ENCODE measurements around the gene SLFN12. TPM values are rescaled to one million over a fixed set of nuclear protein-coding genes. Genes with fewer than 3 reads are reported as not detected.
"Not testable (repeated sequence)": the region's sequence is repeated elsewhere in the genome, so short reads cannot be mapped to it uniquely, and the experiment has no call there.

SLFN12 gene
- total RNA-seq, 2 experiments from 2014 or later = 5.4 TPM

DNA sequence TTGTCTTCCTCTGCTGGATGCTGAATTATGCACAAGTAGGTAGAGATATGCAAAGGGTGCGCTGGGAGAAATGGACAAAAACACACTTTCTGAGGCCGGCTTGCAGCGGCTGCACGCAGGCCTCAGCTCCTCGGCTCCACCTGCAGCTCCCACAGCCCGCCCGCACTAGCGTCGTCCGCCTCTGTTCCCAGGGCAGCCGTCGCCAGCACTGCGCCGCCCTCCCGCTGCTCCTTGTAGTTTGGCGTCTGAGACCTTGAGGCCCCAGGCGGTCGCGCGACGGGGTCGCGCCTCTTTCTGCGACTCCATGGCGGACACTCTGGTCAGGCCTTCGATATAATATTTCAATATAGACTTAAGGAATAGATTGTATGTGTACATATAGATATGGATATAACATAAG is 24.8 kb downstream of the SLFN12 start:
- POLR2A ChIA-PET = no interaction called here
- no peak for DNase-seq
- intact Hi-C loops (cut with DNase I, micrococcal nuclease) = no loop called here
- Mint-ChIP-seq H3K27ac (no peak overlapping the region), H3K4me3 (no peak overlapping the region), H3K4me1 (peaks cover 4% of the 10 kb centered on the region), H3K9me3 (ENCODE audit: low read depth) (no peaks in the 10 kb centered on the region), H3K36me3 (ENCODE audit: low read depth) (no peaks in the 10 kb centered on the region), H3K27me3 (no peaks in the 10 kb centered on the region)
- no peak for ATAC-seq
- CTCF ChIA-PET = no interaction called here

- POLR2A ChIA-PET = no interaction called here
- DNase-seq (no peak), ATAC-seq (no peak)
- no peaks in the 10 kb centered on the region for H3K27me3 Mint-ChIP-seq
- H3K36me3 Mint-ChIP-seq (ENCODE audit: low read depth) = no peaks in the 10 kb centered on the region
- intact Hi-C loops (cut with DNase I, micrococcal nuclease) = no loop called here
- CTCF ChIA-PET = no interaction called here
- H3K9me3 Mint-ChIP-seq (ENCODE audit: low read depth) = no peaks in the 10 kb centered on the region
- no peak overlapping the region for H3K27ac Mint-ChIP-seq
- H3K4me3 Mint-ChIP-seq = no peak overlapping the region
- peaks cover 4% of the 10 kb centered on the region for H3K4me1 Mint-ChIP-seq
Observed at GRCh38 chr17:35406568-35406967, 25.7 kb downstream of the SLFN12 start.

- no peaks in the 10 kb centered on the region for H3K36me3 Mint-ChIP-seq (ENCODE audit: low read depth)
- H3K27ac Mint-ChIP-seq = no peak overlapping the region
- CTCF ChIA-PET = interaction anchor here (1.1 to 1.6 kb wide), 2 partner anchors 31 to 53 kb away, joined by 3 read pairs; partner anchors contain the start of gene SLFN11
- H3K27me3 Mint-ChIP-seq = no peaks in the 10 kb centered on the region
- intact Hi-C loops (cut with DNase I, micrococcal nuclease) = no loop called here
- POLR2A ChIA-PET = interaction anchor here (0.5 kb wide), 1 partner anchor 355 kb away, joined by 3 read pairs; no protein-coding TSS in a partner anchor
- ATAC-seq = peak; percentile 88
- peaks cover 4% of the 10 kb centered on the region for H3K4me1 Mint-ChIP-seq
- H3K4me3 Mint-ChIP-seq = no peak overlapping the region
- H3K9me3 Mint-ChIP-seq (ENCODE audit: low read depth) = no peaks in the 10 kb centered on the region
- DNase-seq = no peak
Observed at GRCh38 chr17:35404360-35404759, 27.9 kb downstream of the SLFN12 start.

DNA sequence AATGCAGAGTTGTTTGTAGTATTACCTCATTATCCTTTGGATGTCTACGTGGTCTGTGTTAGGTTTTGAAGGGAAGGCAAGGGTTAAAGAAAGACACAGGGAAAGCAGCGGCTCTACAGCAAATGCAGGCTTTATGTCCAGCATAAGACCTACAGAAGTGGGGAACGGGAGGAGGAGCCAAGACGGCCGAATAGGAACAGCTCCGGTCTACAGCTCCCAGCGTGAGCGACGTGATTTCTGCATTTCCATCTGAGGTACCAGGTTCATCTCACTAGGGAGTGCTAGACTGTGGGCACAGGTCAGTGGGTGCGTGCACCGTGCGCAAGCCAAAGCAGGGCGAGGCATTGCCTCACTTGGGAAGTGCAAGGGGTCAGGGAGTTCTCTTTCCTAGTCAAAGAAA is 38.5 kb downstream of the SLFN12 start:
- H3K4me3 Mint-ChIP-seq; intact Hi-C loops (cut with DNase I, micrococcal nuclease); H3K36me3 Mint-ChIP-seq (ENCODE audit: low read depth); H3K27ac Mint-ChIP-seq; H3K9me3 Mint-ChIP-seq (ENCODE audit: low read depth); H3K4me1 Mint-ChIP-seq; CTCF ChIA-PET; ATAC-seq; H3K27me3 Mint-ChIP-seq; DNase-seq: not testable (repeated sequence)
- POLR2A ChIA-PET = interaction anchor here (0.6 kb wide), 1 partner anchor 169 kb away, joined by 7 read pairs; no protein-coding TSS in a partner anchor

GRCh38 chr17:35390663-35391062 is 41.6 kb downstream of the SLFN12 start:
- CTCF ChIA-PET = no interaction called here

DNA sequence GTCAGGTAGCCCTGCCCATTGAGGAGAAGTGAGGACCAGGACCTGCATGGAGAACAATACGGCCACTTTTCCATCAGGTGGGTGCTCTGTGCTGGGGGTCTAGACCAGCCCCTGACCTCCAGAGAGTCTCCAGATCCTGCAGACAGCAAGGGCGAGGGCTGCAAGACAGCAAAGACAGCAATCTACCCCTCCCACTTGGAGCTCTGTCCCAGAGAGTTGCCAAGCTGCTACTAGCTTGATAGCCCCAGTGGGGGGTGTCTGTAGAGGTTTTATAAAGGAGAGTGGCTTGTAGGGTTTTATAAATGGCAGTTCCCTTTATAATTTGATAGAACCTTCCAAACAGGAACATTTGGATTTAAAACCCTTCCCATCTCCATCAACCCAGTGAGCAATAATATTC is 42.1 kb downstream of the SLFN12 start:
- intact Hi-C loops (cut with DNase I, micrococcal nuclease) = no loop called here
- ATAC-seq = no peak
- Mint-ChIP-seq H3K27me3 (peaks cover 2% of the 10 kb centered on the region), H3K27ac (no peak overlapping the region), H3K4me3 (no peak overlapping the region), H3K9me3 (ENCODE audit: low read depth) (no peaks in the 10 kb centered on the region), H3K4me1 (no peaks in the 10 kb centered on the region), H3K36me3 (ENCODE audit: low read depth) (no peaks in the 10 kb centered on the region)
- ChIA-PET CTCF (no interaction called here), POLR2A (no interaction called here)
- no peak for DNase-seq

More at GRCh38 chr17:35390663-35391062, 41.6 kb downstream of the SLFN12 start:
- H3K27ac Mint-ChIP-seq = no peak overlapping the region
- intact Hi-C loops (cut with DNase I, micrococcal nuclease) = no loop called here
- peaks cover 2% of the 10 kb centered on the region for H3K27me3 Mint-ChIP-seq
- no peak overlapping the region for H3K4me3 Mint-ChIP-seq
- H3K36me3 Mint-ChIP-seq (ENCODE audit: low read depth) = no peaks in the 10 kb centered on the region
- H3K9me3 Mint-ChIP-seq (ENCODE audit: low read depth) = no peaks in the 10 kb centered on the region
- DNase-seq = no peak
- POLR2A ChIA-PET = no interaction called here
- no peaks in the 10 kb centered on the region for H3K4me1 Mint-ChIP-seq
- ATAC-seq = no peak

DNA sequence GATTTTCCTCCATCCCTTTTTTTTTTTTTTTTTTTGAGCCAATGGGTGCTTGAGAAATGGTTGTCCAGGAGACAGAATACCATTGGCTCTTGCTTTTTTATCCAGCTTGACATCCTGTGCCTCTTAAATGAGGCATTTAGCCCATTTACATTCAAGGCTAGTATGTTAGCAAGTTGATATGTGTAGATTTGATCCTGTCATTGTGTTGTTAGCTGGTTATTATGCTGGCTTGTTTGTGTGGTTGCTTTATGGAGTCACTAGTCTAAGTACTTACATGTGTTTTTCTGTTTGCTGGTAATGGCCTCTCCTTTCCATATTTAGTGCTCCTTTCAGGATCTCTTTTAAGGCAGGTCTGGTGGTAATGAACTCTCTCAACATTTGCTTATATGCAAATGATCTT is 44.8 kb downstream of the SLFN12 start:
- CTCF ChIA-PET = no interaction called here

DNA sequence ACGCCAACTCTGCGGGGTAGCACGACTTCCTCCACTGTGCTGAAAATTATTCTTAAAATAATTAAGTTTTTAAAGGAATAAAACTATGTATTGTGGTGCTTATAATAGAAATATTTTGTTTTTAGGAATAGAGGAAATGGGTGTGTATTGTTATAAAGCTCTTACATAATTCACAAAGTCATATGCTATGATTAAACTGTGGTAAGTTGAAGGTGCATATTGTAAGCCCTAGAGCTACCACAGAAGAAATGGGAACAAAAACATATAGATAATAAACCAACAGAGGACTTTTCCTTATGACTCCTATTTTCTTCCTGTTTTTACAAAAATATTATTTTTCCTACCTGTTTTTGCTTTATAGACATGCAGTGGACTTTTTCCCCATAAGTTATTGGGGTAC is 54.6 kb downstream of the SLFN12 start:
- intact Hi-C loops (cut with DNase I, micrococcal nuclease) = loop anchor here (10.0 kb wide), 2 partner anchors 163 to 1167 kb away; partner anchors contain the start of gene GGNBP2 (in 1 of the 2)
- Mint-ChIP-seq H3K4me3 (no peak overlapping the region), H3K4me1 (peaks cover 18% of the 10 kb centered on the region), H3K9me3 (ENCODE audit: low read depth) (no peaks in the 10 kb centered on the region), H3K27me3 (no peaks in the 10 kb centered on the region), H3K36me3 (ENCODE audit: low read depth) (no peaks in the 10 kb centered on the region), H3K27ac (no peak overlapping the region)
- ATAC-seq (no peak), DNase-seq (no peak)
- CTCF ChIA-PET = no interaction called here
- POLR2A ChIA-PET = no interaction called here

More for the DNA sequence above, 44.8 kb downstream of the SLFN12 start:
- intact Hi-C loops (cut with DNase I, micrococcal nuclease) = no loop called here
- no peak for DNase-seq
- no peaks in the 10 kb centered on the region for H3K36me3 Mint-ChIP-seq (ENCODE audit: low read depth)
- no peaks in the 10 kb centered on the region for H3K27me3 Mint-ChIP-seq
- ATAC-seq = no peak
- H3K27ac Mint-ChIP-seq = no peak overlapping the region
- H3K4me1 Mint-ChIP-seq = no peaks in the 10 kb centered on the region
- H3K4me3 Mint-ChIP-seq = no peak overlapping the region
- POLR2A ChIA-PET = no interaction called here
- H3K9me3 Mint-ChIP-seq (ENCODE audit: low read depth) = peaks cover 3% of the 10 kb centered on the region

GRCh38 chr17:35377068-35377467 is 55.2 kb downstream of the SLFN12 start:
- POLR2A ChIA-PET = no interaction called here
- Mint-ChIP-seq H3K9me3 (ENCODE audit: low read depth) (no peaks in the 10 kb centered on the region), H3K27me3 (no peaks in the 10 kb centered on the region), H3K4me3 (no peak overlapping the region), H3K27ac (no peak overlapping the region), H3K36me3 (ENCODE audit: low read depth) (peaks cover 2% of the 10 kb centered on the region), H3K4me1 (peaks cover 20% of the 10 kb centered on the region)
- ATAC-seq (no peak), DNase-seq (no peak)
- intact Hi-C loops (cut with DNase I, micrococcal nuclease) = loop anchor here (10.0 kb wide), 2 partner anchors 162 to 1168 kb away; partner anchors contain the start of gene GGNBP2 (in 1 of the 2)
- CTCF ChIA-PET = no interaction called here

DNA sequence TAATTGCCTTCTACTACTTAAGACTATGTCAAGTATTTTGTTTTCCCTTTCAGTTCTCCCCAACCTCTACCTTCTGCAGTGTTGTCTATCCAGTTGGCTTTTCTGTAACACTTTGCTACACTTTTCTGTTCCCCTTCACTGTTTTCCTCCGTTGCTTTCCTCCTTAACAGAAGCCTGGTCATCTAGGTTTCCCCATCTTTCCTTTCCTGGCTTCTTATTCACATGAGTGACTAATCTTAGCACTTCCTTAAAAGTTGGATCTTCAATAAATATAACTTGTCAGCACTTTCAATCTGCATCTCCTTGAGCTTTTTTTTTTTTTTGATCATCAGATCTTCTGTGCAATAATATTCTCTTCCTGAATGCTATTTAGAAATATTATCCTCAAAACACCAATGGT is 56.1 kb downstream of the SLFN12 start:
- DNase-seq (no peak), ATAC-seq (no peak)
- H3K27me3 Mint-ChIP-seq = peaks cover 1% of the 10 kb centered on the region
- H3K4me1 Mint-ChIP-seq = peaks cover 28% of the 10 kb centered on the region
- H3K36me3 Mint-ChIP-seq (ENCODE audit: low read depth) = peaks cover 10% of the 10 kb centered on the region
- H3K27ac Mint-ChIP-seq = no peak overlapping the region
- ChIA-PET POLR2A (no interaction called here), CTCF (no interaction called here)
- no peak overlapping the region for H3K4me3 Mint-ChIP-seq
- intact Hi-C loops (cut with DNase I, micrococcal nuclease) = loop anchor here (10.0 kb wide), 2 partner anchors 161 to 1169 kb away; partner anchors contain the start of gene GGNBP2 (in 1 of the 2)
- peaks cover 4% of the 10 kb centered on the region for H3K9me3 Mint-ChIP-seq (ENCODE audit: low read depth)

GRCh38 chr17:35374766-35375344 is 57.4 kb downstream of the SLFN12 start:
- Mint-ChIP-seq H3K4me3 (peak overlapping the region; percentile 85), H3K9me3 (ENCODE audit: low read depth) (peaks cover 17% of the 10 kb centered on the region)
- CTCF ChIA-PET = interaction anchor here (0.6 to 1.3 kb wide), 2 partner anchors 63 to 163 kb away, joined by 3 to 4 read pairs; partner anchors contain the start of gene SLFN12L

More at GRCh38 chr17:35374766-35375344, 57.4 kb downstream of the SLFN12 start:
- ATAC-seq (no peak), DNase-seq (no peak)
- POLR2A ChIA-PET = interaction anchor here (0.6 kb wide), 1 partner anchor 188 kb away, joined by 5 read pairs; no protein-coding TSS in a partner anchor
- Mint-ChIP-seq H3K36me3 (ENCODE audit: low read depth) (peaks cover 24% of the 10 kb centered on the region), H3K27me3 (peaks cover 1% of the 10 kb centered on the region), H3K27ac (peak overlapping the region; percentile 98), H3K4me1 (peaks cover 42% of the 10 kb centered on the region)
- intact Hi-C loops (cut with DNase I, micrococcal nuclease) = loop anchor here (1.0 to 10.0 kb wide), 8 partner anchors 62 to 1170 kb away; partner anchors contain the start of genes GGNBP2 (in 1 of the 2), NLE1 (in 1 of the 2) and SLFN12L (in 1 of the 2)
